Epidermal melanocyte (primary cell): ENCODE results near the gene CD74.

Experiments
- DNase-seq: peaks from one replicate; pipeline ENCODE4 v3.0.0; 2011; ENCODE audit warnings: low spot score; ENCODE audit not compliant: insufficient read length

Gene CD74

DNA sequence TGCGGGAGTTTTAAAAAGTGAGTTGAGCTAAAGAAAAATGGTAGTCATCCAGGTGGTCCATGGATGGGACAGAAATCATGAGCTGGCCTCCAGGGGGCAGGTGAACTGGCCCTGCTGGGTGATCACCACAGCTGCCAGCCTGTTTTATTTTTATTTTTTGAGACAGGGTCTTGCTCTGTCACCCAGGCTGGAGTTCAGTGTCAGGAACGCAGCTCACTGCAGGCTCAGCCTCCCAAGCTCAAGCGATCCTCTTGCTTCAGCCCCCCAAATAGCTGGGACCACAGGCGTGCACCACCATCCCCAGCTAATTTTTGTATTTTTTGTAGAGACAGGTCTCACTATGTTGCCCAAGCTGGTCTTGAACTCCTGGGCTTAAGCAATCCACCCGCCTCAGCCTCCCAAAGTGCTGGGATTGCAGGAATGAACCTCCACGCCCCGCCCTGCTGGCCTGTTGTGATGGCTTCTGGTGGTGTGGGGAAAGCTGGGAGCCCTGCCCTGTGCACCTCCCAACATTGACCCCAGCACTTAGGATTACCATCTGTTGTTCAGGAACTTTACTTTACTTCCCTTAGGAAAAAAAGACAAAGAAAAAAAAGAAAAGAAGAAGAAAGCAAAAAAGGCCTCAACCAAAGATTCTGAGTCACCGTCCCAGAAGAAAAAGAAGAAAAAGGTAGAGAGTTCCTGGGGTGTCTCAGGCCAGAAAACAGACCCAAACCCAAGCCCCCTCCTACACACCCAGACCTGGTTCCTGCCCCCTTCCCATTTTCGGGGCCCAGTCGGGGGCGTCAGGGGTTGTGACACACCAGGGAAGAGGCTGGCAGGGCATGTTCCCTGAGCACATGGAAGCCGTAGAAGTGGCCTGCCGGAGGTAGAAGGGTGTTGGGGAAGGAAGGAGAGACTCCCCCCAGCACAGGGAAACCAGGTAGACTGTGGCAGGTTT lies 14.7 kb downstream of the CD74 start:
- no peak for DNase-seq

DNA sequence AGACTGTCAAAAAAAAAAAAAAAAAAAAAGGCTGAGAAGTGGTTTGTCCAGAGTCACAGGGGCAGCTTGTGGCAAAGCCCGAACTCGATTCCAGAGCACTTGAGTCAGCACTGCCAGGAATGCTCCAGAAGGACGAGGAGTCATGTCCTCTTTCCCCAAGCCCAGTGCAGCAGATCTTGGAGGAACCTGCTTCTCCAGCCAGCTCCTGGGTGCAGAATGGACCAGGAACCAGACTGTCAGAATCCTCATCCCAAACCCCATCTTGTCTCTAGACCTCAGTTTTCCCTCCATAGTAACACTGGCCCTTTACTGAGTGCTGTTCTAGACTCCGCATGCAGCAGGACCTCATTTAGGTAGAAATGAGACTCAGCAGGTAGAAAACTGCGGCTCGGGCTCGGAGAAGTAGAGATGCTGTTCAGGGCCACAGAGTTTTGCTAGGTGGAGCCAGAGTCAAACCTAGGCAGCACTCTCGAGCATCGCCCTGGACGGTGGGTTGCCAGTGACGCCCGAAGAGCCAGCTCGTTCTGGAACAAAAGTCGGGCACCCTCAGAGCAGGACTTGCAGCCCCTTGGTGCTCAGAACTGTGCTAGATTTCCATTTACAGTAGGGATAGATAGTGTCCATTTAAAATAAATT lies 15.4 kb downstream of the CD74 start:
- no peak for DNase-seq

GRCh38 chr5:150396267-150396666 lies 16.4 kb downstream of the CD74 start:
- DNase-seq, result no peak

DNA sequence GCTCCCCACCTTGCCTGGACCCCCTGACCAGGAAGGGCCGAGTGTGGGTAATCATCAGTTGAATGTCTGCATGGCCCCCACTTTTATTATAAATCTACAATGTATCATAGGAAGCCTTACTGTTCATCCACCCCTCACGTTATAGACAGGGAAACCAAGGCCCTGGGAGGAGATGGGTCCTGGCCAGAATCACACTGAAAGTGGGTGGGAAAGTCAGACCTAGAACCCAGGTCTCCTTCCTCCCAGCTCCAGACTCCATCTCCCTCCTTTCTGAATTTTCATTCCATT lies 17.1 kb downstream of the CD74 start:
- DNase-seq, result no peak

GRCh38 chr5:150394912-150395687 lies 17.6 kb downstream of the CD74 start:
- DNase-seq, result no peak

DNA sequence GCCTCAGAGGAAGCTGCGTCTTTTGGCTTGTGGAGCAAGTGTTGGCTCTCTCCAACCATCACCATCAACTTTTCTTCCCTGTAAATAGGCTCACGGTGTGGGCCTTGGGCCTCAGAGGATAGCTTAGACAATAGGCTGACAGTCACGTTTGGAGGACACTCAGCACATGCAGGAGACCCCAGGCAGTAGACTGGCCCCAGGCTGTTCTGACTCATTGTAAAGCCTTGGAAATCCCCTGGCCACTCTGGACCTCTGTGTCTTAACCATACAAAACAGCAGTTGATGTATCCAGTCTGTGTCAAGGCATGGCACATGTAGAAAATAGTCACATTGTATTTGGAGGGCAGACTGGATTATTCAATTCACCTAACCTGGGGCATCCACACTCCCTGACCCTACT lies 18.6 kb downstream of the CD74 start:
- DNase-seq, result no peak

DNA sequence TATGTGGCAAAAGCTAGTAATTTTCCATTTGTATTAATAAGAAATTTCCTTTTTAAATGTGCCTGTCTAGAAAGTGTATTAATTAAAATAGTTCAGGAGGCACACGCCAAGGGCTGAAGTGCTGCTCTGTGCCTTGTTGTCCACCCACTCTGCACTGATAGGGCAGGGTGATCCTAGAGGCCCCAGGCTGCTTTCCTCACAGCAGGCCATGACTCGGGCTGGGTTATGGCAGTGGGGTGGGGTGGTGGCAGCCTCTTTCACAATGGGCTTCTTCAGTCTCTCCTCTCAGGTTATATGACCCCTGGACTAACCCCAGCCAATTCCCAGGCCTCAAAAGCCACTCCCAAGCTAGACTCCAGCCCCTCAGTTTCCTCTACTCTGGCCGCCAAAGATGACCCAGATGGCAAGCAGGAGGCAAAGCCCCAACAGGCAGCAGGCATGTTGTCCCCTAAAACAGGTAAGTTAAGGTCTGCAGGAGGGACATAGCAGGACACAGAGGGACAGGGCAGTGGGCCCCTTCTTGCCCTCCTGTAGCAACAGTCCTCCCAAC lies 19.5 kb downstream of the CD74 start:
- DNase-seq, result no peak

DNA sequence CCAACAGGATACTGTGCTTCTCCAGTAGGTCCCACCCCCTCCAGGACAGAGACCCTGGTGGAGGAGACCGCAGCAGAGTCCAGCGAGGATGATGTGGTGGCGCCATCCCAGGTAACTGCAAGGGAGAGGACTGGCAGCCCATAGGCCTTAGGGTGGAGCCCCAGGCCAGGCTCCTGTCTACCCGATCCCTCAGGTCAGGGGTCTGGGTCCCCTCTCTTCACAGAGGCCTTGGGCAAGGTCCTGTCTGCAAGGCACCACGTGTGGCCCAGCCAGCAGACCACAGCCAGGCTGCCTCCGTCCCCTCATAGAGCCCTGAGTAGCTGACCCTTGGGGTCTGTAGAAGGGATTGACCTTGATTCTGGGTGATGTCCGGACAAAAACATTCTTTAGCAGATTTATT lies 20.0 kb downstream of the CD74 start:
- DNase-seq, result no peak

- DNase-seq, result no peak
Measured at GRCh38 chr5:150391986-150392385, 20.7 kb downstream of the CD74 start.

GRCh38 chr5:150391064-150391834 lies 21.5 kb downstream of the CD74 start:
- no peak for DNase-seq

DNA sequence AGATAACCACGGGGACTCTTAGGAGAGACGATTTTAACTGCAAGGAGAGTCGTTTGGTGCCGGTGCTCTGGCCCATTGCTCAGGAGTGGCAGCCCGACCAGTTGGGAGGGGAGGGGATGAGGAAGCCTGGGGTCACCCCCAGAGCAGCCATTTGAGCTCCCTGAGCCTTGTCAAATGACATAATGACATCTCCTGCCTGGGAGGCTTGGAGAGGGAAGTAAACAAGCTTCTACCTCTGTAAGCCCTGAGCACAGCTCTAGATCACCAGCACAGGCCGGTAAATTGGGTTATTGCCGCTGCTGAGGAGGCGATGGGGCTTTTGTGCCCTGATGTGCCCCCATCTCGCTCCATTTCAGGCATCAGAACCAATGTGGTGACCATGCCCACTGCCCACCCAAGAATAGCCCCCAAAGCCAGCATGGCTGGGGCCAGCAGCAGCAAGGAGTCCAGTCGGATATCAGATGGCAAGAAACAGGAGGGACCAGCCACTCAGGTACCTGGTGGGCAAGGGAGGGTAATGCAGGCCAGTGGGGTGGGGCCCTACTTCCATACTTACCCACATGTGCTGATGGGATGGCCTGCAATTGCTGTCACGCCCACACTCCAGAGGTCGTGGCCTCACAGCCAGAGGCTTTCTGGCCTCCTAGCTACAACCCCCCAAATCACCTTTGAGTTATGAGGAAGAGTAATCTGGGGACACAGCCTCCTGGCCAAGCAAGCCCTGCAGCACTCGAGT lies 23.0 kb downstream of the CD74 start:
- no peak for DNase-seq

DNA sequence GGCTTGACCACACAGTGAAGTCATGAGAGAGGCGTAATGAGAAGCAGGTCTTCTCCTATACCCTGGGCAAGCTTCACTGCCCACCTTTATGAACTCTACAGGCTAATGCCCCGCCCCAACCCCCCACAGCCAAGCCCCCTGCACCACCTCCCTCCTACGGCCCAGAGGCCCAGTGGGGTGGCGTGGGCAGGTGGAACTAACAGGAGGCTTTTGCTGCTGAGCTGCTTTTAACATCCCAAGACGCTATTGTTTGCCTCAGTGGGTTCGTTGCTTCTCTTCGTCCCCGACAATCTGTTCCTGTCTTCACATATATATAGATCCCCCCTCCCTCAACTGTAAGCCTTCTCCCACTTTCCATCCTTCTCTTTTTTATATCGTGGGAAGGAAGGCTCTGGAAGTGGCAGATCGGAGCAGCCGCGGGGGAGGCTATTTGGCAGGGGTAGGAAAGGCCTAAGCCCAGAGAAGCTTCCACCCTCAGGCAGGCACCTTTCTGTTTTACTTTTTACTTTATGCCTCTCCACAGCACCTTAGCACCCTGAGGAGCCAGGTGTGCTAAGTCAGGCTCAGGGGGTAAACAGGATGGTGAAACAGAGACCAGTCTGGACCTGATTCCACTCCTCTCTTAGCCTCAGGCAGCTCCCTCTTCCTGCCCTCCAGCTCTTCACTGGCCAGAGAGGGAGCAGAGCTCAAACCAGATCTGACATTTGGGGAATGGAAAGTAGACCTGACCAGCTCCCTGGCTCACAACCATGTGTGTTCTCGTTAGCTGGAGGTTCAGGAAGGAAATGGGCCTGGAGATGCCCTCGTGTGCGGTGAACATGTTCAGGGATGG lies 26.5 kb downstream of the CD74 start:
- no peak for DNase-seq

DNA sequence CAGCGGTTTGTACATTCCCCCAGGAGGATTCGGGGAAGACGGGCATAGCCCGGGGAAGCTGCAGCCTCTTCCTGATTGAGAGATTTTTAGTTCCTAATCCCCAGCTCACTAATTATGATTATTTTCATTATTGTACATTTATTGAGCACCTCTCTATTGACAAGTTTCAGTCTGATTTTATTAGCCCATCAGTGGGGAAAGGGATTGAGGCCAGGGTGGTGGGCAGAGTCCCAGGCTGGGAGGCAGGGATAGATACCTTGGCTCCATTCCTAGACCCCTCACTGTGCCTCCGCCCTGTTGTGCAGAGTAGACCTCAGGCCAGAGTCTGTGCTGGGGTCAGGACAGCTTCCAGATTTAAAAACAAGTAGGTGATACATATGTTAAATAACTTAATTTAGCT lies 28.0 kb downstream of the CD74 start:
- DNase-seq, result no peak

GRCh38 chr5:150377964-150378694 lies 34.6 kb downstream of the CD74 start:
- DNase-seq, result peak; percentile 48

DNA sequence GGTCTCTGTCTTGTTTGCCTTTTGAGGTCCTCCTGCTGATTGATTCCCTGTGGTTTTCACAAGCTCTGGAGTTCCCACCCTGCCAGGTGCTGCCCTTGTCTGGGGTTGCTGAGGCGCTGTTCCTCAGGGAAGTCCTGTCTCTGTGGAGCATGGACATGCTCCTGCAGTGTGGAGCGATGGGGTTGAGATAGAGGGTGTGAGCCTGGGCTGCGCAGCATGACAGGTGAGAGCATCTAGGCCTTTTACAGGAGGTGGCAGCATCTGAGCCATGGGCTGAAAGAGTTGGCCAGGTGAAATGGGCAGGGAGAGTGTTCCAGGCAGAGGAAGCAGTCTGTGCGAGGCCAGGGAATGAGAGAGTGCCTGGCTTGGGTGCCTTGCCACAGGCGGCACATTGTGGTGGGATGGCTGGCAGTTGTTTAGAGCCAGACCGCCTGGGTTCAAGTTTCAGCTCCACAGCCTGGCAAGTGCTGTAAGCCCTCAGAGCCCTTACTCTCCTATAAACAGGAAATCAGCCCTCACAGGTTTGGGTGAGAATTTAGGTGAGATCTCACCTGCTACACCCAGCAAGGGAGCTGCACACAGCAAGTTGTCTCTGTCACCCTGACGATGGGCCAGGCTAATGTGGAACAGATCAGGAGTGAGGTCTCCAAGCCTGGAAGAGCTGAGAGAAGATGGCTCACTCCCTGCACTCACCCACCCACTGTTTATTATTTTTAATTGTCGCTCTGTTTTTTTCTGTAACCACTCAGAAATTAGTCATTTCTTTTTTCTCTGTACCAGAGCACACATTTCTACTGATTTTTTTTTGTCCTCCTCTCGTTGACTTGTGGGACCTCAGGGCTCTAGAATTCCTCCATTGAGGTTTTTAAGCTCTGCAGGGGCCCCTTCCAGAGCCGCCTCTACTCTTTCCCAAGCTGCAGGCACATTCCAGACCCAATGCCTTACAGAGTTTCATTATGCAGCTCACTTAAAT lies 35.6 kb downstream of the CD74 start:
- DNase-seq, result no peak

GRCh38 chr5:150374651-150375050 lies 38.1 kb downstream of the CD74 start:
- no peak for DNase-seq

- no peak for DNase-seq
Measured at GRCh38 chr5:150372639-150373038, 40.1 kb downstream of the CD74 start.

- DNase-seq, result no peak
Measured at GRCh38 chr5:150368526-150368925, 44.2 kb downstream of the CD74 start.
